NCI-H226 (cell line): Measurements from ENCODE around the gene DNAJC10.
"Not testable (repeated sequence)": the region's sequence is repeated elsewhere in the genome, so short reads cannot be mapped to it uniquely, and the experiment has no call there.

Source experiments
- DNase-seq: peaks from one replicate; pipeline ENCODE4 v3.0.0-alpha.2; 2015

DNAJC10 gene

GRCh38 chr2:182715892-182716649, at the start of gene DNAJC10:
TSS of gene DNAJC10 (plus strand) at chr2:182716257. CDS start at chr2:182718087, 1,830 bp downstream.
- peak; percentile 88 for DNase-seq

- DNase-seq = peak; percentile 12
Measured at GRCh38 chr2:182666674-182667314, 49.3 kb upstream of the DNAJC10 start.

- DNase-seq = no peak
Measured at GRCh38 chr2:182667315-182667695, 48.8 kb upstream of the DNAJC10 start.

- DNase-seq = peak; percentile 6
Measured at GRCh38 chr2:182668671-182669070, 47.4 kb upstream of the DNAJC10 start.

GRCh38 chr2:182672466-182673165, 43.4 kb upstream of the DNAJC10 start:
- DNase-seq = peak; percentile 74

- DNase-seq = no peak
Measured at GRCh38 chr2:182680837-182681236, 35.2 kb upstream of the DNAJC10 start.

GRCh38 chr2:182682210-182682609, 33.8 kb upstream of the DNAJC10 start:
- no peak for DNase-seq

- no peak for DNase-seq
Measured at GRCh38 chr2:182685559-182685958, 30.5 kb upstream of the DNAJC10 start.

- not testable (repeated sequence) for DNase-seq
Measured at GRCh38 chr2:182686763-182687162, 29.3 kb upstream of the DNAJC10 start.

GRCh38 chr2:182694189-182694588, 21.9 kb upstream of the DNAJC10 start:
- no peak for DNase-seq

- no peak for DNase-seq
Measured at GRCh38 chr2:182695776-182696175, 20.3 kb upstream of the DNAJC10 start.

- DNase-seq = no peak
Measured at GRCh38 chr2:182698671-182699070, 17.4 kb upstream of the DNAJC10 start.

- no peak for DNase-seq
Measured at GRCh38 chr2:182705761-182706160, 10.3 kb upstream of the DNAJC10 start.

GRCh38 chr2:182706751-182707150, 9.3 kb upstream of the DNAJC10 start:
- no peak for DNase-seq

- DNase-seq = peak; percentile 6
Measured at GRCh38 chr2:182713601-182714000, 2.5 kb upstream of the DNAJC10 start.

- DNase-seq = no peak
Measured at GRCh38 chr2:182715121-182715891, 751 bp upstream of the DNAJC10 start.

- DNase-seq = no peak
Measured at GRCh38 chr2:182716650-182716979, 558 bp downstream of the DNAJC10 start.

- no peak for DNase-seq
Measured at GRCh38 chr2:182717416-182717815, 1.4 kb downstream of the DNAJC10 start.

- no peak for DNase-seq
Measured at GRCh38 chr2:182717816-182718215, 1.8 kb downstream of the DNAJC10 start.

GRCh38 chr2:182718459-182718858, 2.4 kb downstream of the DNAJC10 start:
- no peak for DNase-seq

- not testable (repeated sequence) for DNase-seq
Measured at GRCh38 chr2:182719116-182719515, 3.1 kb downstream of the DNAJC10 start.

- DNase-seq = no peak
Measured at GRCh38 chr2:182724656-182725055, 8.6 kb downstream of the DNAJC10 start.

- no peak for DNase-seq
Measured at GRCh38 chr2:182726473-182726872, 10.4 kb downstream of the DNAJC10 start.
